CD4-positive, alpha-beta T cell treated with Interleukin-12 subunit alpha and Interleukin-12 subunit beta, for 1 hour (primary cell): ENCODE measurements around the gene SLC5A6.

Source experiments
- DNase-seq: peaks from one replicate; pipeline ENCODE4 v3.0.0-alpha.2; 2020

The SLC5A6 gene

GRCh38 chr2:27211943-27212625 lies at the start of gene SLC5A6, which contains the start of gene ATRAID:
Gene SLC5A6, minus strand, starts transcription at chr2:27212268. Its CDS starts 4,618 bp downstream, at chr2:27207650.
Gene ATRAID, plus strand, starts transcription at chr2:27212041. Its CDS starts 328 bp downstream, at chr2:27212369.
- DNase-seq = peak; percentile 90

- no peak for DNase-seq
Observed at GRCh38 chr2:27261241-27261925, 49.3 kb upstream of the SLC5A6 start.

GRCh38 chr2:27258051-27258450 lies 46.0 kb upstream of the SLC5A6 start:
- no peak for DNase-seq

- no peak for DNase-seq
Observed at GRCh38 chr2:27256855-27257454, 44.9 kb upstream of the SLC5A6 start.

GRCh38 chr2:27255660-27256059 lies 43.6 kb upstream of the SLC5A6 start:
- no peak for DNase-seq

GRCh38 chr2:27255187-27255586 lies 43.1 kb upstream of the SLC5A6 start:
- no peak for DNase-seq

GRCh38 chr2:27251766-27252165 lies 39.7 kb upstream of the SLC5A6 start:
- DNase-seq = no peak

GRCh38 chr2:27250652-27251379 lies 38.7 kb upstream of the SLC5A6 start:
- DNase-seq = no peak

- DNase-seq = peak; percentile 45
Observed at GRCh38 chr2:27249891-27250651, 38.0 kb upstream of the SLC5A6 start.

- DNase-seq = no peak
Observed at GRCh38 chr2:27249159-27249890, 37.3 kb upstream of the SLC5A6 start.

GRCh38 chr2:27247893-27248292 lies 35.8 kb upstream of the SLC5A6 start:
- DNase-seq = no peak

GRCh38 chr2:27245626-27246025 lies 33.6 kb upstream of the SLC5A6 start:
- DNase-seq = no peak

- DNase-seq = no peak
Observed at GRCh38 chr2:27245116-27245515, 33.0 kb upstream of the SLC5A6 start.

- no peak for DNase-seq
Observed at GRCh38 chr2:27243391-27244130, 31.5 kb upstream of the SLC5A6 start.

GRCh38 chr2:27242614-27242951 lies 30.5 kb upstream of the SLC5A6 start:
- DNase-seq = no peak

- peak; percentile 9 for DNase-seq
Observed at GRCh38 chr2:27241761-27242613, 29.9 kb upstream of the SLC5A6 start.

- DNase-seq = no peak
Observed at GRCh38 chr2:27240406-27240805, 28.3 kb upstream of the SLC5A6 start.

GRCh38 chr2:27238976-27239375 lies 26.9 kb upstream of the SLC5A6 start:
- DNase-seq = no peak

- DNase-seq = no peak
Observed at GRCh38 chr2:27237341-27237945, 25.4 kb upstream of the SLC5A6 start.

GRCh38 chr2:27236626-27237025 lies 24.6 kb upstream of the SLC5A6 start:
- DNase-seq = no peak
